Vagina (tissue), 2 donors: ENCODE data around the gene MYL11.

Source experiments
- POLR2A ChIP-seq, 2 donors: fragments of 450-650 bp; IDR thresholded peaks; one replicate each; pipeline ENCODE4 v1.6.1; 2017; ENCODE audit warnings: antibody characterized with exemption in 2 of 2, mild to moderate bottlenecking in 2 of 2, moderate library complexity in 2 of 2
- TF ChIP-seq, protein P1 (sequence below), 3 experiments: fragments of 450-650 bp in 2 of 3; fragments of 200-600 bp in 1 of 3; sonication (generic) in 1 of 3; IDR thresholded peaks; one replicate each; pipeline ENCODE4 v1.5.1; 2017 to 2019; ENCODE audit warnings: antibody characterized with exemption in 3 of 3, mild to moderate bottlenecking in 2 of 3, moderate library complexity in 2 of 3

- TF ChIP-seq, protein P1, sequence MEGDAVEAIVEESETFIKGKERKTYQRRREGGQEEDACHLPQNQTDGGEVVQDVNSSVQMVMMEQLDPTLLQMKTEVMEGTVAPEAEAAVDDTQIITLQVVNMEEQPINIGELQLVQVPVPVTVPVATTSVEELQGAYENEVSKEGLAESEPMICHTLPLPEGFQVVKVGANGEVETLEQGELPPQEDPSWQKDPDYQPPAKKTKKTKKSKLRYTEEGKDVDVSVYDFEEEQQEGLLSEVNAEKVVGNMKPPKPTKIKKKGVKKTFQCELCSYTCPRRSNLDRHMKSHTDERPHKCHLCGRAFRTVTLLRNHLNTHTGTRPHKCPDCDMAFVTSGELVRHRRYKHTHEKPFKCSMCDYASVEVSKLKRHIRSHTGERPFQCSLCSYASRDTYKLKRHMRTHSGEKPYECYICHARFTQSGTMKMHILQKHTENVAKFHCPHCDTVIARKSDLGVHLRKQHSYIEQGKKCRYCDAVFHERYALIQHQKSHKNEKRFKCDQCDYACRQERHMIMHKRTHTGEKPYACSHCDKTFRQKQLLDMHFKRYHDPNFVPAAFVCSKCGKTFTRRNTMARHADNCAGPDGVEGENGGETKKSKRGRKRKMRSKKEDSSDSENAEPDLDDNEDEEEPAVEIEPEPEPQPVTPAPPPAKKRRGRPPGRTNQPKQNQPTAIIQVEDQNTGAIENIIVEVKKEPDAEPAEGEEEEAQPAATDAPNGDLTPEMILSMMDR (IDR thresholded peaks at IDR 0.05), result no peak
- no peak for TF ChIP-seq POLR2A (IDR thresholded peaks at IDR 0.05)
Observed at GRCh38 chr16:30342751-30343490, 31.7 kb upstream of the MYL11 start.
